Inferior parietal cortex (tissue), 1 donor: ENCODE data around the gene FAM193B.

Source experiments
- DNase-seq: peaks from one replicate; pipeline ENCODE4 v3.0.0-alpha.2; 2016; ENCODE audit errors: extremely low spot score

FAM193B gene

GRCh38 chr5:177515580-177515979 is 38.8 kb downstream of the FAM193B start:
- DNase-seq = no peak

- no peak for DNase-seq
These were observed 39.8 kb downstream of the FAM193B start for GRCh38 chr5:177514541-177514940.

GRCh38 chr5:177513500-177513899 is 40.9 kb downstream of the FAM193B start:
- DNase-seq = no peak

GRCh38 chr5:177512736-177513380 is 41.5 kb downstream of the FAM193B start:
- no peak for DNase-seq

- no peak for DNase-seq
These were observed 42.3 kb downstream of the FAM193B start for GRCh38 chr5:177511796-177512675.

GRCh38 chr5:177511181-177511580 is 43.2 kb downstream of the FAM193B start:
- no peak for DNase-seq

GRCh38 chr5:177510567-177511053 is 43.8 kb downstream of the FAM193B start:
- DNase-seq = no peak

- DNase-seq = no peak
These were observed 44.3 kb downstream of the FAM193B start for GRCh38 chr5:177509991-177510566.

GRCh38 chr5:177509381-177509951 is 44.9 kb downstream of the FAM193B start, which contains the start of gene DOK3:
TSS of gene DOK3 (minus strand) at chr5:177509826. CDS start at chr5:177509540, 286 bp downstream.
- DNase-seq = no peak

- no peak for DNase-seq
These were observed 45.5 kb downstream of the FAM193B start for GRCh38 chr5:177508837-177509236.

- DNase-seq = no peak
These were observed 46.1 kb downstream of the FAM193B start for GRCh38 chr5:177508221-177508611.

- DNase-seq = no peak
These were observed 46.7 kb downstream of the FAM193B start for GRCh38 chr5:177507596-177508220.

GRCh38 chr5:177507165-177507564 is 47.2 kb downstream of the FAM193B start:
- DNase-seq = no peak

GRCh38 chr5:177505075-177505474 is 49.3 kb downstream of the FAM193B start:
- no peak for DNase-seq

GRCh38 chr5:177504086-177505056 is 50.0 kb downstream of the FAM193B start:
- DNase-seq = no peak

- no peak for DNase-seq
These were observed 50.8 kb downstream of the FAM193B start for GRCh38 chr5:177503351-177504085.

- DNase-seq = no peak
These were observed 51.5 kb downstream of the FAM193B start for GRCh38 chr5:177502886-177503285.

- DNase-seq = no peak
These were observed 52.3 kb downstream of the FAM193B start for GRCh38 chr5:177501874-177502678.
